NCI-H1092 treated with DMSO at 0.1 percent for 48 hours (cell line): ENCODE data around the gene CDADC1.
A peak's percentile ranks its signal among the peaks of the same experiment; 100 is the strongest.

Experiments
- DNase-seq: peaks from one replicate; lab custom pipeline; 2025; lab: John Stamatoyannopoulos, UW

The CDADC1 gene

GRCh38 chr13:49295244-49295643 lies 47.5 kb downstream of the CDADC1 start:
- no peak for DNase-seq

- DNase-seq = no peak
Observed at GRCh38 chr13:49296659-49297058, 48.9 kb downstream of the CDADC1 start.

- DNase-seq = no peak
Observed at GRCh38 chr13:49297338-49297737, 49.6 kb downstream of the CDADC1 start.

- no peak for DNase-seq
Observed at GRCh38 chr13:49298416-49298815, 50.7 kb downstream of the CDADC1 start.

GRCh38 chr13:49298903-49299605 lies 51.3 kb downstream of the CDADC1 start:
- no peak for DNase-seq

GRCh38 chr13:49300276-49300675 lies 52.6 kb downstream of the CDADC1 start:
- DNase-seq = no peak

GRCh38 chr13:49300739-49301589 lies 53.2 kb downstream of the CDADC1 start:
- peak; percentile 53 for DNase-seq

- DNase-seq = no peak
Observed at GRCh38 chr13:49302222-49302621, 54.5 kb downstream of the CDADC1 start.

GRCh38 chr13:49302817-49303216 lies 55.1 kb downstream of the CDADC1 start:
- peak; percentile 1 for DNase-seq

GRCh38 chr13:49303533-49304252 lies 56.0 kb downstream of the CDADC1 start:
- no peak for DNase-seq

- DNase-seq = no peak
Observed at GRCh38 chr13:49304356-49304755, 56.6 kb downstream of the CDADC1 start.

GRCh38 chr13:49304763-49305700 lies 57.3 kb downstream of the CDADC1 start:
- DNase-seq = peak; percentile 2

GRCh38 chr13:49305792-49306425 lies 58.2 kb downstream of the CDADC1 start:
- DNase-seq = no peak

GRCh38 chr13:49307365-49307764 lies 59.6 kb downstream of the CDADC1 start:
- DNase-seq = no peak

GRCh38 chr13:49308097-49308875 lies 60.6 kb downstream of the CDADC1 start:
- DNase-seq = no peak

- DNase-seq = no peak
Observed at GRCh38 chr13:49308921-49309408, 61.2 kb downstream of the CDADC1 start.

- no peak for DNase-seq
Observed at GRCh38 chr13:49310251-49310650, 62.5 kb downstream of the CDADC1 start.

- DNase-seq = no peak
Observed at GRCh38 chr13:49311816-49312215, 64.1 kb downstream of the CDADC1 start.

- DNase-seq = no peak
Observed at GRCh38 chr13:49314344-49314882, 66.7 kb downstream of the CDADC1 start.
